COLO668 (cell line): ENCODE measurements around the gene AKTIP.
"Not testable (repeated sequence)": the region's sequence is repeated elsewhere in the genome, so short reads cannot be mapped to it uniquely, and the experiment has no call there.

Experiments used
- DNase-seq: peaks from one replicate; lab custom pipeline; 2025; ENCODE audit not compliant: unreplicated experiment; lab: John Stamatoyannopoulos, UW

Gene AKTIP

GRCh38 chr16:53502331-53503269 is at the start of gene AKTIP:
TSS of gene AKTIP (minus strand) at chr16:53503209. CDS start at chr16:53500259, 2,950 bp downstream.
- peak; percentile 87 for DNase-seq

- peak; percentile 68 for DNase-seq
Observed at GRCh38 chr16:53549970-53550690, 47.1 kb upstream of the AKTIP start.

- peak; percentile 7 for DNase-seq
Observed at GRCh38 chr16:53546988-53547391, 44.0 kb upstream of the AKTIP start.

GRCh38 chr16:53545433-53545832 is 42.4 kb upstream of the AKTIP start:
- no peak for DNase-seq

- peak; percentile 86 for DNase-seq
Observed at GRCh38 chr16:53542283-53542682, 39.3 kb upstream of the AKTIP start.

GRCh38 chr16:53541326-53541725 is 38.3 kb upstream of the AKTIP start:
- peak; percentile 46 for DNase-seq

- not testable (repeated sequence) for DNase-seq
Observed at GRCh38 chr16:53539759-53540718, 37.0 kb upstream of the AKTIP start.

- not testable (repeated sequence) for DNase-seq
Observed at GRCh38 chr16:53539346-53539745, 36.3 kb upstream of the AKTIP start.

GRCh38 chr16:53537626-53538025 is 34.6 kb upstream of the AKTIP start:
- no peak for DNase-seq

GRCh38 chr16:53534206-53534605 is 31.2 kb upstream of the AKTIP start:
- DNase-seq, result no peak

GRCh38 chr16:53530741-53531140 is 27.7 kb upstream of the AKTIP start:
- no peak for DNase-seq

GRCh38 chr16:53530046-53530445 is 27.0 kb upstream of the AKTIP start:
- peak; percentile 55 for DNase-seq

- peak; percentile 17 for DNase-seq
Observed at GRCh38 chr16:53529513-53529912, 26.5 kb upstream of the AKTIP start.

GRCh38 chr16:53528797-53529196 is 25.8 kb upstream of the AKTIP start:
- no peak for DNase-seq

- DNase-seq, result no peak
Observed at GRCh38 chr16:53523971-53524548, 21.1 kb upstream of the AKTIP start.

- no peak for DNase-seq
Observed at GRCh38 chr16:53523126-53523804, 20.3 kb upstream of the AKTIP start.

- no peak for DNase-seq
Observed at GRCh38 chr16:53519417-53520091, 16.5 kb upstream of the AKTIP start.

GRCh38 chr16:53518550-53519416 is 15.8 kb upstream of the AKTIP start:
- no peak for DNase-seq
